ENCODE measurements around the gene CAMTA1.

The CAMTA1 gene

GRCh38 chr1:7657287-7658016 lies 872.2 kb downstream of the CAMTA1 start:
- DNase-seq: no peak

- DNase-seq: no peak
These were observed 872.8 kb downstream of the CAMTA1 start for GRCh38 chr1:7658099-7658498.

GRCh38 chr1:7659514-7659913 lies 874.3 kb downstream of the CAMTA1 start:
- no peak for DNase-seq

- DNase-seq: no peak
These were observed 878.3 kb downstream of the CAMTA1 start for GRCh38 chr1:7663451-7664146.

- no peak for DNase-seq
These were observed 879.1 kb downstream of the CAMTA1 start for GRCh38 chr1:7664147-7664892.

- DNase-seq: no peak
These were observed 879.6 kb downstream of the CAMTA1 start for GRCh38 chr1:7664893-7665250.

GRCh38 chr1:7666249-7666648 lies 881.0 kb downstream of the CAMTA1 start:
- no peak for DNase-seq

GRCh38 chr1:7667159-7667558 lies 881.9 kb downstream of the CAMTA1 start:
- DNase-seq: no peak

- peak; percentile 80 for DNase-seq
These were observed 882.5 kb downstream of the CAMTA1 start for GRCh38 chr1:7667625-7668218.

GRCh38 chr1:7669559-7670311 lies 884.5 kb downstream of the CAMTA1 start:
- DNase-seq: peak; percentile 47

- DNase-seq: no peak
These were observed 885.3 kb downstream of the CAMTA1 start for GRCh38 chr1:7670334-7671145.

GRCh38 chr1:7671146-7671465 lies 885.9 kb downstream of the CAMTA1 start:
- DNase-seq: no peak

GRCh38 chr1:7671676-7672075 lies 886.4 kb downstream of the CAMTA1 start:
- no peak for DNase-seq

- no peak for DNase-seq
These were observed 887.6 kb downstream of the CAMTA1 start for GRCh38 chr1:7672864-7673263.

GRCh38 chr1:7674972-7675371 lies 889.7 kb downstream of the CAMTA1 start:
- no peak for DNase-seq

GRCh38 chr1:7675431-7676273 lies 890.4 kb downstream of the CAMTA1 start:
- no peak for DNase-seq

- DNase-seq: no peak
These were observed 891.2 kb downstream of the CAMTA1 start for GRCh38 chr1:7676274-7676945.

GRCh38 chr1:7677111-7677510 lies 891.9 kb downstream of the CAMTA1 start:
- DNase-seq: no peak

GRCh38 chr1:7677815-7678214 lies 892.6 kb downstream of the CAMTA1 start:
- no peak for DNase-seq

- no peak for DNase-seq
These were observed 893.4 kb downstream of the CAMTA1 start for GRCh38 chr1:7678491-7679158.
